Fibroblast of skin of scalp (primary cell): ENCODE measurements around the gene ANO10.
"Not testable (repeated sequence)": the region's sequence is repeated elsewhere in the genome, so short reads cannot be mapped to it uniquely, and the experiment has no call there.

Source experiments
- DNase-seq: peaks from one replicate; pipeline ENCODE4 v3.0.0-alpha.2; 2013

Gene ANO10

GRCh38 chr3:43468133-43468532, 153.7 kb downstream of the ANO10 start:
- peak; percentile 13 for DNase-seq

GRCh38 chr3:43465109-43465508, 156.7 kb downstream of the ANO10 start:
- DNase-seq, result no peak

- not testable (repeated sequence) for DNase-seq
These were observed 159.2 kb downstream of the ANO10 start for GRCh38 chr3:43462566-43462965.

GRCh38 chr3:43461345-43461744, 160.5 kb downstream of the ANO10 start:
- peak; percentile 4 for DNase-seq

GRCh38 chr3:43457038-43457437, 164.8 kb downstream of the ANO10 start:
- DNase-seq, result not testable (repeated sequence)

GRCh38 chr3:43455233-43455632, 166.6 kb downstream of the ANO10 start:
- DNase-seq, result peak; percentile 5

GRCh38 chr3:43453981-43454380, 167.8 kb downstream of the ANO10 start:
- no peak for DNase-seq

GRCh38 chr3:43451670-43452254, 170.0 kb downstream of the ANO10 start:
- DNase-seq, result no peak

- no peak for DNase-seq
These were observed 173.7 kb downstream of the ANO10 start for GRCh38 chr3:43448098-43448497.

GRCh38 chr3:43445820-43446219, 176.0 kb downstream of the ANO10 start:
- DNase-seq, result no peak

- DNase-seq, result no peak
These were observed 178.9 kb downstream of the ANO10 start for GRCh38 chr3:43442872-43443395.

- DNase-seq, result no peak
These were observed 185.2 kb downstream of the ANO10 start for GRCh38 chr3:43436507-43437140.

- no peak for DNase-seq
These were observed 186.1 kb downstream of the ANO10 start for GRCh38 chr3:43435706-43436105.

GRCh38 chr3:43434431-43434830, 187.4 kb downstream of the ANO10 start:
- DNase-seq, result no peak

- no peak for DNase-seq
These were observed 189.3 kb downstream of the ANO10 start for GRCh38 chr3:43432462-43432861.

- no peak for DNase-seq
These were observed 195.4 kb downstream of the ANO10 start for GRCh38 chr3:43426388-43426787.

- no peak for DNase-seq
These were observed 196.0 kb downstream of the ANO10 start for GRCh38 chr3:43425829-43426228.

GRCh38 chr3:43423639-43424038, 198.2 kb downstream of the ANO10 start:
- no peak for DNase-seq

GRCh38 chr3:43423142-43423541, 198.7 kb downstream of the ANO10 start:
- peak; percentile 4 for DNase-seq

- DNase-seq, result no peak
These were observed 203.1 kb downstream of the ANO10 start for GRCh38 chr3:43418601-43419272.

- no peak for DNase-seq
These were observed 204.7 kb downstream of the ANO10 start for GRCh38 chr3:43417133-43417532.

GRCh38 chr3:43415088-43415487, 206.7 kb downstream of the ANO10 start:
- no peak for DNase-seq

- DNase-seq, result no peak
These were observed 208.0 kb downstream of the ANO10 start for GRCh38 chr3:43413676-43414368.
